Fibroblast of the aortic adventitia (primary cell): ENCODE data around the gene PTGIR. TPM values are rescaled to one million over a fixed set of nuclear protein-coding genes. Genes with fewer than 3 reads are reported as not detected.

ENCODE experiments used
- DNase-seq: peaks from one replicate; pipeline ENCODE4 v3.0.0-alpha.2; 2010; ENCODE audit warnings: low read depth
- H3K4me3 ChIP-seq: 2 replicates; pipeline ENCODE4 v1.5.1; 2011; ENCODE audit warnings: low read depth, mild to moderate bottlenecking, control low read depth, low read length, moderate library complexity
- CTCF ChIP-seq: IDR thresholded peaks from 2 replicates; pipeline ENCODE4 v1.5.1; 2011; ENCODE audit warnings: mild to moderate bottlenecking, low read length, control low read depth, inconsistent platforms; ENCODE audit not compliant: insufficient read depth
- total RNA-seq: library from RNA; depleted of rRNA; stranded (reverse); fragments of >200 nt; gene quantifications from 2 replicates; pipeline ENCODE4 v1.2.3, GENCODE V29; 2012; ENCODE audit warnings: low replicate concordance

PTGIR gene
- total RNA-seq, 1 donor: 23.2 TPM

GRCh38 chr19:46615966-46616365 lies 8.9 kb downstream of the PTGIR start:
- DNase-seq: no peak
- no peak overlapping the region for H3K4me3 ChIP-seq
- no peak for TF ChIP-seq CTCF

GRCh38 chr19:46614114-46614722 lies 10.7 kb downstream of the PTGIR start:
- H3K4me3 ChIP-seq: no peak overlapping the region
- DNase-seq: peak; percentile 85
- peak; percentile 81 for TF ChIP-seq CTCF

GRCh38 chr19:46613525-46613924 lies 11.4 kb downstream of the PTGIR start:
- no peak for TF ChIP-seq CTCF
- no peak overlapping the region for H3K4me3 ChIP-seq
- no peak for DNase-seq

- no peak for TF ChIP-seq CTCF
Measured at GRCh38 chr19:46611776-46612175, 13.1 kb downstream of the PTGIR start.

GRCh38 chr19:46610851-46611770 lies 13.8 kb downstream of the PTGIR start:
- no peak overlapping the region for H3K4me3 ChIP-seq
- DNase-seq: peak; percentile 41
- no peak for TF ChIP-seq CTCF

More at GRCh38 chr19:46611776-46612175, 13.1 kb downstream of the PTGIR start:
- H3K4me3 ChIP-seq: no peak overlapping the region
- no peak for DNase-seq

- DNase-seq: no peak
- no peak for TF ChIP-seq CTCF
- H3K4me3 ChIP-seq: no peak overlapping the region
Measured at GRCh38 chr19:46610413-46610775, 14.5 kb downstream of the PTGIR start.
